NCI-H1930 (cell line): Measurements from ENCODE around the gene PGC.

ENCODE experiments used
- DNase-seq, 2 experiments: peaks; one replicate each; lab custom pipeline; 2025; lab: John Stamatoyannopoulos, UW

Gene PGC

GRCh38 chr6:41746107-41746506, 1.1 kb downstream of the PGC start:
- no peak for DNase-seq

GRCh38 chr6:41744236-41744787, 2.9 kb downstream of the PGC start:
- DNase-seq: no peak

- DNase-seq: no peak
Observed at GRCh38 chr6:41743406-41744235, 3.6 kb downstream of the PGC start.

- DNase-seq: no peak
Observed at GRCh38 chr6:41741625-41742490, 5.3 kb downstream of the PGC start.

- DNase-seq: no peak
Observed at GRCh38 chr6:41740366-41741162, 6.6 kb downstream of the PGC start.

- DNase-seq: no peak
Observed at GRCh38 chr6:41739041-41739440, 8.2 kb downstream of the PGC start.

- no peak for DNase-seq
Observed at GRCh38 chr6:41737591-41738130, 9.5 kb downstream of the PGC start.

GRCh38 chr6:41736800-41737555, 10.2 kb downstream of the PGC start:
- no peak for DNase-seq

- no peak for DNase-seq
Observed at GRCh38 chr6:41736186-41736733, 10.9 kb downstream of the PGC start.

GRCh38 chr6:41735427-41736185, 11.6 kb downstream of the PGC start, which contains the start of gene TFEB:
TFEB (minus strand) TSS chr6:41735608; CDS start chr6:41691213, 44,395 bp downstream.
- DNase-seq: peak; percentile 79 to 87

GRCh38 chr6:41734666-41735426, 12.4 kb downstream of the PGC start:
- DNase-seq: peak in 1 of 2 experiments; percentile 49

GRCh38 chr6:41733707-41734665, 13.2 kb downstream of the PGC start:
- peak; percentile 35 to 57 for DNase-seq

GRCh38 chr6:41733360-41733706, 13.9 kb downstream of the PGC start:
- no peak for DNase-seq

- DNase-seq: no peak
Observed at GRCh38 chr6:41732591-41733359, 14.4 kb downstream of the PGC start.

- no peak for DNase-seq
Observed at GRCh38 chr6:41732149-41732548, 15.0 kb downstream of the PGC start.

- DNase-seq: no peak
Observed at GRCh38 chr6:41731561-41732086, 15.6 kb downstream of the PGC start.
